Calu3 (cell line): ENCODE results near the gene APEH. TPM values are rescaled to one million over a fixed set of nuclear protein-coding genes. Genes with fewer than 3 reads are reported as not detected.
A peak's percentile ranks its signal among the peaks of the same experiment; 100 is the strongest.

ENCODE experiments used
- BruUV-seq: library from RNA; stranded (reverse); fragments of 400-500 nt; replicated peaks from 2 replicates; lab custom pipeline; 2021; lab: Mats Ljungman, UMichigan
- CTCF ChIA-PET: fragments of 300-600 bp; sonication (Branson Sonifier 250); formaldehyde crosslinking; loops from one replicate; lab custom pipeline; 2022; ENCODE audit warnings: antibody characterized with exemption; lab: Charles Lee
- DNase-seq: peaks from one replicate; pipeline ENCODE4 v3.0.0; 2022
- H3K27ac Mint-ChIP-seq: one replicate; pipeline ENCODE4 v1.8.0; 2022; ENCODE audit warnings: mixed read lengths; ENCODE audit not compliant: unreplicated experiment
- H3K27me3 Mint-ChIP-seq: one replicate; pipeline ENCODE4 v1.8.0; 2022; ENCODE audit warnings: mixed read lengths; ENCODE audit not compliant: unreplicated experiment
- H3K36me3 Mint-ChIP-seq: one replicate; pipeline ENCODE4 v1.8.0; 2022; ENCODE audit warnings: mild to moderate bottlenecking, moderate library complexity, mixed read lengths; ENCODE audit not compliant: insufficient read depth, unreplicated experiment
- H3K4me1 Mint-ChIP-seq: one replicate; pipeline ENCODE4 v1.8.0; 2022; ENCODE audit warnings: mild to moderate bottlenecking, low read depth, mixed read lengths; ENCODE audit not compliant: unreplicated experiment
- H3K4me3 Mint-ChIP-seq: one replicate; pipeline ENCODE4 v1.8.0; 2022; ENCODE audit warnings: mild to moderate bottlenecking, low read depth, moderate library complexity, mixed read lengths; ENCODE audit not compliant: unreplicated experiment
- H3K9me3 Mint-ChIP-seq: one replicate; pipeline ENCODE4 v1.8.0; 2022; ENCODE audit warnings: low read depth, mixed read lengths; ENCODE audit not compliant: unreplicated experiment
- CTCF ChIP-seq: fragments of 200-600 bp; IDR thresholded peaks from one replicate; pipeline ENCODE4 v1.8.0; 2022; ENCODE audit warnings: antibody characterized with exemption; ENCODE audit not compliant: unreplicated experiment
- intact Hi-C: fragments of 100-400 bp; cut with micrococcal nuclease; formaldehyde crosslinking; loops from one replicate; pipeline ENCODE4 v1.10.0; 2022; ENCODE audit not compliant: unreplicated experiment
- total RNA-seq: library from RNA; stranded (reverse); gene quantifications from 2 replicates; pipeline ENCODE4 v1.2.3, GENCODE V29; 2022

APEH gene
- total RNA-seq, 1 experiment from 2014 or later = 187 TPM

DNA sequence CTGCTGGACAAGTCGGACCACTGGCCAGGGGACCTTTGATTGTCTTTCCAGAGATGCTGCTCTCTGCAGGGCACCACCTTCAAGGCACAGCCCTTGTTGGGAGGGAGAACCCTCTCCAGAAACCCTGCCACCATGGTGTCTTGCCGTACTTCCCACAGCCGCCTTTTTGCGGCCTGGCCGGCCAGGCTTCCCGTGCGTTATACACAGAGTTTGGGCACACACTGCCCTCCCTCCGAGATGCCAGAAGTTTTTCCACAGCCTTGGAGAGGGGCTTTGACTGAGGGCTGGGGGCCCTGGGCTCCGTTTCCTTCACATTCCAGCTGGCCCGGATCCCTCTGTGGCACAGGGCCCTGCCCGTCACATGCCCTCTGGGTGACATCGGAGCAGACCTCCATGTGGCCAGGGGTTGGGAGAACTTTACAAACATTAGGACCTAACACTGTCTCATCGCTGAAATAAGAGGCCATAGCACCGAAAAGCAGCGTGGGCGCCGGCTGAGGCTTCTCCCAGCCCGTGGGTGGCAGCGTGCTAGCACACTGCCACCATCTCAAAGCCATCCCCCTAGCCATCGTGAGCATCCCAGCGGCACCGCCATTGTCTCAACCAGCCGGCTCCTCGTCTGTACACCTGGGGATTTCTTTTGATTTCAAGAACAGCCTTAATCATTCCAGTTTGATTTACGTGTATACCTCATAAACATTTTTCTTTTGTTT lies 6.3 kb upstream of the APEH start:
- no TSS peak for BruUV-seq
- peaks cover 4% of the 10 kb centered on the region for H3K36me3 Mint-ChIP-seq
- TF ChIP-seq CTCF = no peak
- DNase-seq = no peak
- CTCF ChIA-PET = no interaction called here
- H3K27me3 Mint-ChIP-seq = no peaks in the 10 kb centered on the region
- no peak overlapping the region for H3K4me3 Mint-ChIP-seq
- no peaks in the 10 kb centered on the region for H3K9me3 Mint-ChIP-seq
- H3K4me1 Mint-ChIP-seq = peaks cover 30% of the 10 kb centered on the region
- intact Hi-C loops = no loop called here
- no peak overlapping the region for H3K27ac Mint-ChIP-seq

DNA sequence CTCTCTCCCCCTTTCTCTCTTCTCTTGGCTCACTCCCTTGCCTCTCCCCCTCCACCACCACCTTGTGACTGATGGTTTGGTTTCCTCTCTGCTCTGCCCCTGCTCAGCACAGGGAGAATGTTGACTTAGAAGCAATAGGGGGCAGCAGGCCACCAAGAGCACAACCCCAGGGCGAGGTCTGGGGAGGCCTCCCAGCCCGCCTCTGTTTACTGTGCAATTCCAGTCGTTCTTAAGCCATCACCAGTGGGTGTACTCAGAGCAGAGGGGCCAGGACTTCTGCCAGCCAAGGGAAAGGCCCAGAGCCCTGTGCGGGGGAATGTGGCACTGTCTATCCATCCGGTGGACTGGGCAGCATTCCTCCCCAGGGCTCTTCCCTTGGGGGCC lies 5.7 kb upstream of the APEH start:
- Mint-ChIP-seq H3K27me3 (no peaks in the 10 kb centered on the region), H3K4me3 (no peak overlapping the region), H3K9me3 (no peaks in the 10 kb centered on the region), H3K4me1 (peaks cover 30% of the 10 kb centered on the region), H3K27ac (no peak overlapping the region), H3K36me3 (peaks cover 7% of the 10 kb centered on the region)
- BruUV-seq = no TSS peak
- intact Hi-C loops = no loop called here
- CTCF ChIA-PET = interaction anchor here (1.4 kb wide), 1 partner anchor 128 kb away, joined by 7 read pairs; no protein-coding TSS in a partner anchor
- TF ChIP-seq CTCF = no peak
- DNase-seq = no peak

DNA sequence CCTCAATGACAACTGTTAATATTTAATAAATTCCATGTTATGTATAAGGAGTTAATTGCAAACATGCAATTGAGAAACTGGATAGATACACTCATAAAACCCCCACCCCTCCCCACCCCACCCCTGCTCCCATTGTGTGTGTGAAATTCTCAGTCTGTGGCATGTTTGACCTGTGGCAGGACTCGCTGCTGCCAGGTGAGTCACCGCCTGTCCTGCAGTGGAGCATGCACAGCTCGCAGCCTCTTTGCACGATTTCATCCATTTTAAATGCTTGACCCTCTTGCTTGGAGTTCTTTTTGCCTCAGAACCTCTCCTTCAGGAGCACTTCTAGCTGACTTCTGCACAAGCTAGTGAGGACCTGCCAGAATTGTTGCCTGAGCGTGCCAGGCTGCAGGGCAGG lies 5.3 kb upstream of the APEH start:
- TF ChIP-seq CTCF = no peak
- Mint-ChIP-seq H3K36me3 (peaks cover 12% of the 10 kb centered on the region), H3K4me1 (peaks cover 30% of the 10 kb centered on the region), H3K27ac (no peak overlapping the region), H3K27me3 (no peaks in the 10 kb centered on the region), H3K9me3 (no peaks in the 10 kb centered on the region), H3K4me3 (no peak overlapping the region)
- BruUV-seq = no TSS peak
- DNase-seq = peak; percentile 19
- intact Hi-C loops = no loop called here
- CTCF ChIA-PET = interaction anchor here (0.6 to 1.4 kb wide), 2 partner anchors 129 to 222 kb away, joined by 7 to 9 read pairs; no protein-coding TSS in a partner anchor

- BruUV-seq = no TSS peak
- Mint-ChIP-seq H3K36me3 (peaks cover 16% of the 10 kb centered on the region), H3K4me3 (no peak overlapping the region), H3K9me3 (no peaks in the 10 kb centered on the region), H3K27me3 (no peaks in the 10 kb centered on the region), H3K4me1 (peaks cover 30% of the 10 kb centered on the region), H3K27ac (no peak overlapping the region)
- intact Hi-C loops = no loop called here
- no peak for DNase-seq
- CTCF ChIA-PET = interaction anchor here (0.6 to 1.4 kb wide), 2 partner anchors 129 to 222 kb away, joined by 7 to 9 read pairs; no protein-coding TSS in a partner anchor
- TF ChIP-seq CTCF = no peak
Observed at GRCh38 chr3:49669352-49669751, 4.8 kb upstream of the APEH start.
